HUES64 (cell line): ENCODE data around the gene ADAMTS14.
"Not testable (repeated sequence)": the region's sequence is repeated elsewhere in the genome, so short reads cannot be mapped to it uniquely, and the experiment has no call there.

Source experiments
- H3K27ac ChIP-seq: 2 replicates; pipeline ENCODE4 v1.7.0; 2013; ENCODE audit warnings: low read depth, low read length, inconsistent platforms
- H3K27me3 ChIP-seq: 2 replicates; pipeline ENCODE4 v1.6.1; 2013; ENCODE audit warnings: mild to moderate bottlenecking, low read length; ENCODE audit not compliant: insufficient read depth
- H3K36me3 ChIP-seq: 2 replicates; pipeline ENCODE4 v1.6.1; 2013; ENCODE audit warnings: mild to moderate bottlenecking, low read length; ENCODE audit not compliant: insufficient read depth
- H3K4me1 ChIP-seq: 2 replicates; pipeline ENCODE4 v1.6.1; 2013; ENCODE audit warnings: mild to moderate bottlenecking, low read length, moderate library complexity; ENCODE audit not compliant: insufficient read depth
- H3K4me3 ChIP-seq: 2 replicates; pipeline ENCODE4 v1.5.1; 2013; ENCODE audit warnings: mild to moderate bottlenecking, low read length, moderate library complexity
- H3K9ac ChIP-seq: 2 replicates; pipeline ENCODE4 v1.6.1; 2013; ENCODE audit warnings: mild to moderate bottlenecking, low read depth, low read length
- H3K9me3 ChIP-seq: 2 replicates; pipeline ENCODE4 v1.6.1; 2013; ENCODE audit warnings: low read depth, low read length; ENCODE audit not compliant: insufficient read depth
- WGBS: fragments of 150-250, 120-280 bp; methylation state at CpG from one replicate; pipeline ENCODE4 v1.1.7; 2013; ENCODE audit warnings: missing lambda C conversion rate; 5-methylcytosine and 5-hydroxymethylcytosine counted together

The ADAMTS14 gene

DNA sequence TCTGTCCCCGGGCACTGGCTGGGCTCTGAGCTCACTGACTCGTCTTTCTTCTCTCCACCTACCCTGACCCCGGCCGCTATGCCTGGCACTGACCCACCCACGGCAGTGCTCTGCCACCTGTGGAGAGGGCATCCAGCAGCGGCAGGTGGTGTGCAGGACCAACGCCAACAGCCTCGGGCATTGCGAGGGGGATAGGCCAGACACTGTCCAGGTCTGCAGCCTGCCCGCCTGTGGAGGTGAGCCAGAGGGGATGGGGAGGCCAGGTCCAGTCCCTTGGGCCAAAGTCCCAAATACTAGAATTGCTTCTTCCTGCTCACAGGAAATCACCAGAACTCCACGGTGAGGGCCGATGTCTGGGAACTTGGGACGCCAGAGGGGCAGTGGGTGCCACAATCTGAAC is 85.5 kb downstream of the ADAMTS14 start:
- no peak overlapping the region for H3K27ac ChIP-seq

DNA sequence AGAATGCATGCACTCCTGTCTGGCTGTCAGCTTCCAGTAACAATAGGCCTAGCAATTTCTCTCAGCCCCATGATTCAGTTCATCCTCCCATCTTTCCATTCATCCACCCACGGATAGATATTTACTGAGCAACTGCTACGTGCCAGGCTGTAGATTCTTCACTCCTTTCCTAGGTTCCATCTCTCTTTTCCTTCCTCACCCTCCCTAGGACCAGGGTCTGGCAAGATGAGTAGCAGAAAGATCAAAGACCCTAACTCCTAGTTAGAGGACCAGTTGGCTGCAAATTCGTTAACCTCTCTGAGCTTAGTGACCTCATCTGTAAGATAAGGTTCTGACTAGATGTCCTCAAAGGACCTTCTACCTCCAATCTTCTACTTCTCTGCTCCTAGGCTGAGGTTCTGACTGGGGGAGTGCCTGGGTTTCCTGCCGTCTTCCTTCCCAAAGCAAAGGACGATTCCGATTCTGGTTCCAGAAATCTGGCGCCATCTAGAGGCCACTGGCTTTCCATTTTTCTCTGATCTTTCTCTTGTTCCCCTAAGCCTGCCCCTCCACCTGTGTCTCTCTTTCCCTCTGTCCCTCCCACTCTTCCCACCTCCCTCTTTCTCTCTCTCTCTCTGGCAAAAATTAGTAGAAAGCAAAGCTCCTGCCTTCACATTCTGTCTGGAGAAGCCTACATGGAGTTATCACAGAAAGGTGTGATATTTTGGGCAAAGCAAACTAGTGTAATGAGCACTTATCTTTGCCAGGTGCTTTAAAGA is 86.6 kb downstream of the ADAMTS14 start:
- no peak overlapping the region for H3K9ac ChIP-seq
- H3K4me3 ChIP-seq = no peak overlapping the region
- no peaks in the 10 kb centered on the region for H3K27me3 ChIP-seq
- H3K27ac ChIP-seq = no peak overlapping the region
- 26% methylated on average over 6 of the region's 7 CpGs for WGBS
- no peaks in the 10 kb centered on the region for H3K36me3 ChIP-seq
- no peaks in the 10 kb centered on the region for H3K9me3 ChIP-seq
- H3K4me1 ChIP-seq = peaks cover 15% of the 10 kb centered on the region

More for the DNA sequence above, 85.5 kb downstream of the ADAMTS14 start:
- Histone ChIP-seq H3K4me3 (no peak overlapping the region), H3K36me3 (no peaks in the 10 kb centered on the region), H3K9ac (no peak overlapping the region), H3K9me3 (no peaks in the 10 kb centered on the region), H3K27me3 (no peaks in the 10 kb centered on the region), H3K4me1 (peaks cover 15% of the 10 kb centered on the region)
- 88% methylated on average over 13 of the region's 13 CpGs for WGBS

DNA sequence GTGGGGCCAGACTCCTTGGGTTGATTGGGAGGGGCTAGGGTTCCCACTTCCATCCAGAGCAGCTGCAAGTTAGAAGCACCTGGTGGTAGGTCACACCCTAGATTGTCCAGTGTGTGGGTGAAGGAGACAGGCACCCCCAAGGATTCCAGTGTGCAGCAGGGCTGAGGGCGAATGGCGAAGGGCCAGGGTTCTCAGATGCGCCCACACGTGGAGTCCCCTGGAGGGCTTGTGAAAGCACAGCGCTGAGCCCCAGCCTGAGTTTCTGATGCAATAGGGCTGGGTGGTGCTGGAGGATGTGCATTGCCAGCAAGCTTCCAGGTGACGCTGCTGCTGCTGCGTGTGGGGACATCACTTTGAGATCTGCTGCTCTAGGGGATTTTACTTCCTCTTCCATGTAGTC is 87.5 kb downstream of the ADAMTS14 start:
- Histone ChIP-seq H3K27ac (no peak overlapping the region), H3K9ac (no peak overlapping the region), H3K9me3 (no peaks in the 10 kb centered on the region), H3K36me3 (no peaks in the 10 kb centered on the region), H3K27me3 (no peaks in the 10 kb centered on the region), H3K4me3 (no peak overlapping the region), H3K4me1 (peaks cover 15% of the 10 kb centered on the region)
- 60% methylated on average over 7 of the region's 7 CpGs for WGBS

DNA sequence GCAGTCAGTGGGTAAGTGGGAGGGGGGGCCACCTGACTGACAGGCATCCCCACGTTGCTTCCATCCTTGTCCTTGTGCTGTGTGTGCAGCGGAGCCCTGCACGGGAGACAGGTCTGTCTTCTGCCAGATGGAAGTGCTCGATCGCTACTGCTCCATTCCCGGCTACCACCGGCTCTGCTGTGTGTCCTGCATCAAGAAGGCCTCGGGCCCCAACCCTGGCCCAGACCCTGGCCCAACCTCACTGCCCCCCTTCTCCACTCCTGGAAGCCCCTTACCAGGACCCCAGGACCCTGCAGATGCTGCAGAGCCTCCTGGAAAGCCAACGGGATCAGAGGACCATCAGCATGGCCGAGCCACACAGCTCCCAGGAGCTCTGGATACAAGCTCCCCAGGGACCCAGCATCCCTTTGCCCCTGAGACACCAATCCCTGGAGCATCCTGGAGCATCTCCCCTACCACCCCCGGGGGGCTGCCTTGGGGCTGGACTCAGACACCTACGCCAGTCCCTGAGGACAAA is 88.0 kb downstream of the ADAMTS14 start:
- H3K36me3 ChIP-seq = no peaks in the 10 kb centered on the region
- no peak overlapping the region for H3K4me3 ChIP-seq
- peaks cover 3% of the 10 kb centered on the region for H3K9me3 ChIP-seq
- no peak overlapping the region for H3K27ac ChIP-seq
- no peak overlapping the region for H3K9ac ChIP-seq
- H3K27me3 ChIP-seq = no peaks in the 10 kb centered on the region
- peaks cover 15% of the 10 kb centered on the region for H3K4me1 ChIP-seq
- 79% methylated on average over 12 of the region's 12 CpGs for WGBS

DNA sequence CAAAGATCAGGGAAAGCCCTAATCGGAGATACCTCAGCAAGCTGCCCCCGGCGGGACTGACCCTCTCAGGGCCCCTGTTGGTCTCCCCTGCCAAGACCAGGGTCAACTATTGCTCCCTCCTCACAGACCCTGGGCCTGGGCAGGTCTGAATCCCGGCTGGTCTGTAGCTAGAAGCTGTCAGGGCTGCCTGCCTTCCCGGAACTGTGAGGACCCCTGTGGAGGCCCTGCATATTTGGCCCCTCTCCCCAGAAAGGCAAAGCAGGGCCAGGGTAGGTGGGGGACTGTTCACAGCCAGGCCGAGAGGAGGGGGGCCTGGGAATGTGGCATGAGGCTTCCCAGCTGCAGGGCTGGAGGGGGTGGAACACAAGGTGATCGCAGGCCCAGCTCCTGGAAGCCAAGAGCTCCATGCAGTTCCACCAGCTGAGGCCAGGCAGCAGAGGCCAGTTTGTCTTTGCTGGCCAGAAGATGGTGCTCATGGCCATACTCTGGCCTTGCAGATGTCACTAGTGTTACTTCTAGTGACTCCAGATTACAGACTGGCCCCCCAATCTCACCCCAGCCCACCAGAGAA is 88.8 kb downstream of the ADAMTS14 start:
- peaks cover 11% of the 10 kb centered on the region for H3K9me3 ChIP-seq
- no peak overlapping the region for H3K27ac ChIP-seq
- no peaks in the 10 kb centered on the region for H3K27me3 ChIP-seq
- H3K4me1 ChIP-seq = peaks cover 15% of the 10 kb centered on the region
- no peak overlapping the region for H3K4me3 ChIP-seq
- no peaks in the 10 kb centered on the region for H3K36me3 ChIP-seq
- no peak overlapping the region for H3K9ac ChIP-seq
- 36% methylated on average over 7 of the region's 7 CpGs for WGBS

DNA sequence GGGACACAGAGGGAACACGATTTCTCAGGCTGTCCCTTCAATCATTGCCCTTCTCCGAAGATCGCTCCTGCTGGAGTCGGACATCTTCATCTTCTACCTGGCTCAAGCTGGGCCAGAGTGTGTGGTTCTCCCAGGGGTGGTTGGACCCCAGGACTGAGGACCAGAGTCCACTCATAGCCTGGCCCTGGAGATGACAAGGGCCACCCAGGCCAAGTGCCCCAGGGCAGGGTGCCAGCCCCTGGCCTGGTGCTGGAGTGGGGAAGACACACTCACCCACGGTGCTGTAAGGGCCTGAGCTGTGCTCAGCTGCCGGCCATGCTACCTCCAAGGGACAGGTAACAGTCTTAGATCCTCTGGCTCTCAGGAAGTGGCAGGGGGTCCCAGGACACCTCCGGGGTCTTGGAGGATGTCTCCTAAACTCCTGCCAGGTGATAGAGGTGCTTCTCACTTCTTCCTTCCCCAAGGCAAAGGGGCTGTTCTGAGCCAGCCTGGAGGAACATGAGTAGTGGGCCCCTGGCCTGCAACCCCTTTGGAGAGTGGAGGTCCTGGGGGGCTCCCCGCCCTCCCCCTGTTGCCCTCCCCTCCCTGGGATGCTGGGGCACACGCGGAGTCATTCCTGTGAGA is 89.5 kb downstream of the ADAMTS14 start:
- Histone ChIP-seq H3K9ac (no peak overlapping the region), H3K4me3 (no peak overlapping the region), H3K9me3 (peaks cover 17% of the 10 kb centered on the region), H3K27ac (no peak overlapping the region), H3K4me1 (peaks cover 15% of the 10 kb centered on the region), H3K36me3 (no peaks in the 10 kb centered on the region), H3K27me3 (no peaks in the 10 kb centered on the region)
- WGBS = 89% methylated on average over 10 of the region's 10 CpGs

DNA sequence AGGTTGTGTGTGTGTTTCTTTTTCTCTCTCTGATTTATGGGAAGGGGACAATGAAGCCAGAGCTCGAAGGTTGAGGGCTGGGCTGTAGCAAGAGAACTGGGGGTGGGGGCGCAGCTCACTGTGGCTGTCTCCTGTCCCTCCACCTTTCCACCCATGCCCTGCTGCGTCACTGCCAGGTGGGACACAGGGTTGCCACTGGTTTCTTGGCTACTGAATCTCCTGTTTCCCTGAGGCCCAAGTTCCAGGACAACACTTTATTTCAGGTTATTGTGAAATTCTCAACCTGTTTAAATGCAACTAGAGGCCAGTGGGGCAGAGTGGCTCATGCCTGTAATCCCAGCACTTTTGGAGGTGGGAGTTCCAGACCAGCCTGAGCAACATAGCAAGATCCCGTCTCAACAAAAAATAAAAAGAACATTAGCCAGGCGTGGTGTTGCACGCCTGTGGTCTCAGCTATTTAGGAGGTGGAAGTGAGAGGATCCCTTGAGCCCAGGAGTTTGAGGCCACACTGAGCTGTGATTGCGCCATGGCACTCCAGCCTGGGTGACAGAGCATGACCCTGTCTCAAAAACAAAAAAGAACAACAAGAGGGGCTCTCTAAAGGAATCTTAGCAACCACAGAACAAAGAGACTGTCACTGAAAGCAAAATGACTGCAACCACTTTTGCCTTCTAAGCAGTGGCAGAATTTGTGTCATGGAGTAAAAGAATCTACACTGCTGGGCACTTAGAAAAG is 90.3 kb downstream of the ADAMTS14 start:
- Histone ChIP-seq H3K36me3 (no peaks in the 10 kb centered on the region), H3K27ac (no peak overlapping the region), H3K27me3 (no peaks in the 10 kb centered on the region), H3K4me1 (peaks cover 15% of the 10 kb centered on the region), H3K4me3 (no peak overlapping the region), H3K9ac (no peak overlapping the region), H3K9me3 (peaks cover 17% of the 10 kb centered on the region)
- WGBS = 95% methylated on average over 7 of the region's 7 CpGs

DNA sequence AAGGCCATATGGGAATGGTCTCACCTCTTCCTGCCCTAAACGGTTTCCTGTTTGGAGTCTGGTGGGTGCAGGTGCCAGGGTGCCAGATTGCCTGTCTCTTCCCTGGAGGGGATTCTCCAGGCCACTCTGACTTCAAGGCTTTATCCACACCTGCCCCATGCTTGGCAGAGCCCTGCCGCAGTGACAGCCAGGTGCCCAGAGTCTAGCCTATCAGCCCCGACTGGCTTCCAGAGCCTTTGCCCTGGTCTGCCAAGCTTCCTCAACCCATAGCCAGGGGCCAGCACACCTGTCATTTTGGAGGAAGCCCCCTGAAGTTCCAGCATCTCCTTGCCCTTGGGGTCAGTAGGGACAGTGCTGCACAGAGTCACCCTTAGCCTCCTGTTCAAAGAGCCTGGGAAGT is 91.3 kb downstream of the ADAMTS14 start:
- Histone ChIP-seq H3K27me3 (no peaks in the 10 kb centered on the region), H3K9ac (no peak overlapping the region), H3K4me1 (peaks cover 15% of the 10 kb centered on the region), H3K27ac (no peak overlapping the region), H3K36me3 (no peaks in the 10 kb centered on the region), H3K9me3 (peaks cover 17% of the 10 kb centered on the region), H3K4me3 (no peak overlapping the region)
- 89% methylated on average over 3 of the region's 3 CpGs for WGBS

DNA sequence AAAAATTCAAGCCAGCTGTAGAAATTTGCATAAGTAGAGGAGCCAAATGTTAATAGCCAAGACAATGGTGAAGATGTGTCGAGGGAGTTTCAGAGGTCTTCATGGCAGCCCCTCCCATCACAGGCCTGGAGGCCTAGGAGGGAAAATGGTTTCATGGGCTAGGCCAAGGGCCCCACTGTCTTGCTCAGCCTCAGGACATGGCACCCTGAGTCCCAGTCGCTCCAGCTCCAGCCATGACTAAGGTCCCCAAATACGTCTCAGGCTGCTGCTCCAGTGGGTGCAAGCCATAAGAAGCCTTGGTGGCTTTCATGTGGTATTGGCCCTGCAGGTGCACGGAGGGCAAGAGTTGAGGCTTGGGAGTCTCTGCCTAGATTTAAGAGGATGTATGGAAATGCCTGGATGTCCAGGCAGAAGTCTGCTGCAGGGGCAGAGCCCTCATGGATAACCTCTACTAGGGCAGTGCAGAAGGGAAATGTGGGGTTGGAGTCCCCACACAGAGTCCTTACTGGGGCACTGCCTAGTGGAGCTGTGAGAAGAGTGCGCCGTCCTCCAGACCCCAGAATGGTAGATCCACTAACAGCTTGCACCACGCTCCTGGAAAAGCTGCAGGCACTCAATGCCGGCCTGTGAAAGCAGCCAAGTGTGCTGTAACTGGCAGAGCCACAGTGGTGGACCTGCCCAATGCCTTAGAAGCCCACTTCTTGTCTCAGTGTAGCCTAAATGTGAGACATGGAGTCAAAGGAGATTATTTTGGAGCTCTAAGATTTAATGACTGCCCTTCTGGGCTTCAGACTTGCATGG is 93.7 kb downstream of the ADAMTS14 start:
- no peaks in the 10 kb centered on the region for H3K36me3 ChIP-seq
- peaks cover 17% of the 10 kb centered on the region for H3K9me3 ChIP-seq
- H3K9ac ChIP-seq = no peak overlapping the region
- no peaks in the 10 kb centered on the region for H3K27me3 ChIP-seq
- WGBS = 93% methylated on average over 8 of the region's 8 CpGs
- H3K4me3 ChIP-seq = no peak overlapping the region
- peaks cover 5% of the 10 kb centered on the region for H3K4me1 ChIP-seq
- H3K27ac ChIP-seq = no peak overlapping the region

DNA sequence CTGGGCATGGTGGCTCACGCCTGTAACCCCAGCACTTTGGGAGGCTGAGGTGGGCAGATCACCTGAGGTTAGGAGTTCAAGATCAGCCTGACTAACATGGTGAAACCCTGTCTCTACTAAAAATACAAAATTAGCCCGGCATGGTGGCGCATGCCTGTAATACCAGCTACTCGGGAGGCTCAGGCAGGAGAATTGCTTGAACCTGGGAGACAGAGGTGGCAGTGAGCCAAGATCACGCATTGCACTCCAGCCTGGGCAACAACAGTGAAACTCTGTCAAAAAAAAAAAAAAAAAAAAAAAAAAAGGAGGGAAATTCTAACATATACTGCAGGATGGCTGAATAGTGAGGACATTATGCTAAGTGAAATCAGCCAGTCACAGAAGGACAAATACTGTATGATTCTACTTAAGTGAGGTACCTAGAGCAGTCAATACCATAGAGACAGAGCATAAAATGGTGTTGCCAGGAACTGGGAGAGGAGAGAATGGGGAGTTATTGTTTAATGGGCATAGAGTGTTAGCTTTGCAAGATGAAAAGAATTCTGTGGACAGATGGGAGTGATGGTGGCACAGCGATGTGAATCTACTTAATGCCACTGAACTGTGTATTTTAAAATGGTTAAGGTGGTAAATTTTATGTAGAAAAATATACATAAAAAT is 95.8 kb downstream of the ADAMTS14 start:
- H3K27ac ChIP-seq = not testable (repeated sequence)
- WGBS = 92% methylated on average over 6 of the region's 6 CpGs

More for the DNA sequence above, 95.8 kb downstream of the ADAMTS14 start:
- not testable (repeated sequence) for H3K4me3 ChIP-seq, H3K4me1 ChIP-seq, H3K9ac ChIP-seq, H3K27me3 ChIP-seq, H3K36me3 ChIP-seq
- H3K9me3 ChIP-seq = peaks cover 17% of the 10 kb centered on the region
